Activated CD8-positive, alpha-beta memory T cell treated with anti-CD3 and anti-CD28 coated beads, Interleukin-2, amount 10 ng/mL, durations not matched to agents 7 days and 5 days (primary cell): Measurements from ENCODE around the gene SALL1. TPM values are rescaled to one million over a fixed set of nuclear protein-coding genes. Genes with fewer than 3 reads are reported as not detected.

Source experiments
- ATAC-seq: fragments of 150-1000 bp; cut with Tn5 transposase; one replicate; pipeline ENCODE4 v1.10.0; 2021; ENCODE audit warnings: moderate library complexity
- CTCF ChIA-PET: fragments of 350-600 bp; sonication (Branson Sonifier 250); formaldehyde crosslinking; loops from one replicate; lab custom pipeline; 2021; ENCODE audit warnings: antibody characterized with exemption; lab: Charles Lee
- DNase-seq: peaks from one replicate; pipeline ENCODE4 v3.0.0-alpha.2; 2020
- H3K27ac Mint-ChIP-seq: one replicate; pipeline ENCODE4 v1.8.0; 2021; ENCODE audit warnings: mild to moderate bottlenecking, mixed read lengths
- H3K27me3 Mint-ChIP-seq: one replicate; pipeline ENCODE4 v1.8.0; 2021; ENCODE audit warnings: mixed read lengths
- H3K36me3 Mint-ChIP-seq: one replicate; pipeline ENCODE4 v1.8.0; 2021; ENCODE audit warnings: mild to moderate bottlenecking, mixed read lengths
- H3K4me1 Mint-ChIP-seq: one replicate; pipeline ENCODE4 v1.8.0; 2021; ENCODE audit warnings: mixed read lengths
- H3K4me3 Mint-ChIP-seq: one replicate; pipeline ENCODE4 v1.8.0; 2021; ENCODE audit warnings: mild to moderate bottlenecking, moderate library complexity, mixed read lengths
- H3K9me3 Mint-ChIP-seq: one replicate; pipeline ENCODE4 v1.8.0; 2022; ENCODE audit warnings: low read depth, mixed read lengths
- total RNA-seq, 2 experiments: library from RNA; stranded (reverse); gene quantifications; one replicate each; pipeline ENCODE4 v1.2.3, GENCODE V29; 2021

The SALL1 gene
- total RNA-seq, 2 experiments from 2014 or later, result not detected

DNA sequence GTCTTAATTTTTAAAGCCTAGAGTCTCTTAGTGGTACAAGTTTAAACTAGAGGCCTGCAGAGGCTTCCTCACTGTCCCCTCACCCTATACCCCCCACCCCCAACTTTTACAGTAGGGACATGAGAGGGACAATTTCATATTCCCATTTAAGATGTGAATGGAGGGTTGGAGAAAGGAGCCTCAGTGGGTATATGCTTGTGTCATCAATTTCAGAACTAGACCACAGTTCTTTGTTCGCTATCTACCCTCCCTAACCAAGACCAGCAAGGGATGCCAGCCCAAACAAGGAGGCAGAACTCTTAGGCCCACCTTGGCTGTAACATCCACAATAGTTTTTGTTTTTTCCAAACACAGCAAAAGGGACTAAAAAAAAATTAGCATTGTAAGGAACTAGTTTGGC is 14.0 kb upstream of the SALL1 start:
- no peak for DNase-seq
- CTCF ChIA-PET, result no interaction called here
- no peaks in the 10 kb centered on the region for H3K9me3 Mint-ChIP-seq
- H3K27me3 Mint-ChIP-seq, result no peaks in the 10 kb centered on the region
- H3K36me3 Mint-ChIP-seq, result no peaks in the 10 kb centered on the region
- H3K27ac Mint-ChIP-seq, result no peak overlapping the region
- no peaks in the 10 kb centered on the region for H3K4me1 Mint-ChIP-seq
- no peak for ATAC-seq
- H3K4me3 Mint-ChIP-seq, result no peak overlapping the region

- Mint-ChIP-seq H3K9me3 (no peaks in the 10 kb centered on the region), H3K36me3 (no peaks in the 10 kb centered on the region), H3K4me3 (no peak overlapping the region), H3K27me3 (no peaks in the 10 kb centered on the region), H3K4me1 (no peaks in the 10 kb centered on the region), H3K27ac (no peak overlapping the region)
- DNase-seq, result no peak
- CTCF ChIA-PET, result no interaction called here
- ATAC-seq, result no peak
These were observed 13.5 kb upstream of the SALL1 start for GRCh38 chr16:51164574-51164973.

- H3K36me3 Mint-ChIP-seq, result no peaks in the 10 kb centered on the region
- no peak for ATAC-seq
- no peaks in the 10 kb centered on the region for H3K4me1 Mint-ChIP-seq
- CTCF ChIA-PET, result no interaction called here
- no peak overlapping the region for H3K4me3 Mint-ChIP-seq
- no peak overlapping the region for H3K27ac Mint-ChIP-seq
- no peak for DNase-seq
- no peaks in the 10 kb centered on the region for H3K27me3 Mint-ChIP-seq
- no peaks in the 10 kb centered on the region for H3K9me3 Mint-ChIP-seq
These were observed 13.0 kb upstream of the SALL1 start for GRCh38 chr16:51163894-51164566.

DNA sequence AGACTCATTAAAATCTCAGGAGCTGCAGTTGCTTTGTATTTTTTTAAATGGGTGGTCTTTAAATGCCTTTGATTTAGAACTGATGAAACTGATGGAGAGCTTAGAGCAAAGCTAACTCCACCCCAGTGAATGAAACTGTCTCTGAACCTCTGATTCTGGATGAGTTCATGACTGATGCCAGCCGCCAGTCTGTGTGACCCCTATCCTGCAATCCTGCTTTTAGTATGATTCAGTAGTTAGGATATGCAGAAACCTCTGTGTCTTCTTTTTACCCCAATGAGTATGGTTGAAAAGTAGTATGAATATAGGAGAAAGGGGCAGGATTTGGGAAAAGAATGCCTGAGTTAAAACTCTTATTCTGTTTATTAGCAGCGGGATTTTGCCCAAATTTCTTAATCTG is 12.3 kb upstream of the SALL1 start:
- no peak for DNase-seq
- H3K4me3 Mint-ChIP-seq, result no peak overlapping the region
- no peak overlapping the region for H3K27ac Mint-ChIP-seq
- no peaks in the 10 kb centered on the region for H3K4me1 Mint-ChIP-seq
- no peaks in the 10 kb centered on the region for H3K9me3 Mint-ChIP-seq
- CTCF ChIA-PET, result no interaction called here
- no peak for ATAC-seq
- no peaks in the 10 kb centered on the region for H3K27me3 Mint-ChIP-seq
- no peaks in the 10 kb centered on the region for H3K36me3 Mint-ChIP-seq

DNA sequence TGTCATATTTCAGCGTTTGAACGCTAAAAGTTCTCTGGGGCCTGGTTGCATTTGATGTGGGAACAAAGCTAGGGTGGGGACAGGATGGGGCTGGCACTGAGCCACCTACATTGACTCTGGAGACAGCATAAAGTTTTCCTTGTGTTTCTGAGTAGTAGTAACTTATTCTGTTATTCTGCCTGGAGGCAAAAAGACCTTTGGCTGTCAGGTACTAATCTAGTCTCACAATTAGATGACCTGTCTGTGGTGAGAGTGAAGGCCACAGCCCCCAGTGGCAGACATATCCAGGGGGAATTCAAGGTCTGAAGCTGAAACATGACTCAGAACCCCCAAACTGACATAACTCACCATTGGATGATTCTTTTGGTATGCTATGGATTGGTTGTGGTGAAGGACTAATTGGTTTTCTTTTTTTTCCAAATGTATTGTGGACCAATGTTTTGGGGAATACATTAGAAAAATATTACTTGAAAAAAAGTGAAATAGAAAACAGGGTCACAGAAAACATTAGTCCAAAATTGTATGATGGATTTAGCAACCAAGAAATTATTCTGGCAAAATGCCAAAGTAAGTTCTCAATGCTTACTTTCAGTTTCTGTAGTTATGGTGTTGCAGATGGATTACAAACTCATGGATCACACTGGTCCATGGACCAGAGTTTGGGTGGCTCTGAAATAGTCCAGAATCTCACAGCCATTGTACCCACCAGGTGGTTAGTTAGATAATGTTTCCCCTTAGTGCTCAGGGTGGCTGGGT is 10.5 kb upstream of the SALL1 start:
- Mint-ChIP-seq H3K4me1 (no peaks in the 10 kb centered on the region), H3K36me3 (no peaks in the 10 kb centered on the region), H3K9me3 (no peaks in the 10 kb centered on the region), H3K4me3 (no peak overlapping the region), H3K27me3 (peaks cover 14% of the 10 kb centered on the region), H3K27ac (no peak overlapping the region)
- ATAC-seq (no peak), DNase-seq (no peak)
- CTCF ChIA-PET, result no interaction called here

DNA sequence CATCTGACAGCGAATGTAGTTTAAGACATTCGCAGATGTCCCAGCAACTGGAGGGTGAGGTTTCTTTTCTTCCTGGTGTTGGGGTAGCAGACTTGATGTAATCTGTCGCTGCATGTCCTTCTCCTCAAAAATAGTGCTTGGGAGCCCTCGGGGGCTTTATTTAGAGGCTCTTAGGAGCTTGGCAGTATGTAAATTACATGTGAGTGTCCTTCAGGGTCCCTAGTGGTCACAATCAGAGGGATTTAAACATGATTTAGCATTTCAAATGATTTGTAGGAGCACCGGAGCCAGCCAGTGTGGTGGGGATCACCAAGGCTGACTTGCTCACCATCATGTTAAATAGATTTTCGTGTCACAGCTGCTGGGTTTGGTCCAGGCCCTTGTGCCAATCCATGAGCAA is 8.8 kb upstream of the SALL1 start:
- CTCF ChIA-PET, result no interaction called here
- Mint-ChIP-seq H3K27me3 (peaks cover 30% of the 10 kb centered on the region), H3K4me3 (no peak overlapping the region), H3K9me3 (no peaks in the 10 kb centered on the region), H3K27ac (no peak overlapping the region), H3K4me1 (no peaks in the 10 kb centered on the region), H3K36me3 (no peaks in the 10 kb centered on the region)
- DNase-seq (no peak), ATAC-seq (no peak)

DNA sequence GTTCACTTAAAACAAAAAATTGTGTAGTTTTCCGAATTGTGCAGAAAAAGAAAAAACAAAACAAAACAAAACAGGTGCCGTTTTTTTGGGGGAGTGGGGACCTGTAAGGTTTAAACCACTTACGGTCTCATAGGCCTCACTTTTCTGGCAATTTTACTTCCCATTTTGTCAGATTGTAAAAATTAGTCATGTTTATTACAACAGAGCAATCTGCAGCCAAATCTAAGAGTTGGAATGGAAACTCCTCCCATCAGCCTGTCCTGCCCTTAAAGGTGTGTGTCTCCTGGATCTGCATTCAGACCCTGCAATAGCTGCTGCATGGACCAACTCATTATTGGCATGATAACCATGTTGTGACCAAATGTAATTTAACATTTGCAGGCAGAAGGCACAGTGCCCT is 8.2 kb upstream of the SALL1 start:
- no peak overlapping the region for H3K27ac Mint-ChIP-seq
- no peaks in the 10 kb centered on the region for H3K4me1 Mint-ChIP-seq
- DNase-seq (no peak), ATAC-seq (no peak)
- peaks cover under 1% of the 10 kb centered on the region for H3K36me3 Mint-ChIP-seq
- no peaks in the 10 kb centered on the region for H3K9me3 Mint-ChIP-seq
- H3K27me3 Mint-ChIP-seq, result peaks cover 35% of the 10 kb centered on the region
- no peak overlapping the region for H3K4me3 Mint-ChIP-seq
- CTCF ChIA-PET, result no interaction called here

GRCh38 chr16:51157698-51158097 is 6.6 kb upstream of the SALL1 start:
- CTCF ChIA-PET, result no interaction called here
- Mint-ChIP-seq H3K27me3 (peaks cover 51% of the 10 kb centered on the region), H3K36me3 (peaks cover 11% of the 10 kb centered on the region), H3K4me1 (no peaks in the 10 kb centered on the region), H3K9me3 (peaks cover 3% of the 10 kb centered on the region), H3K27ac (no peak overlapping the region), H3K4me3 (no peak overlapping the region)
- ATAC-seq (no peak), DNase-seq (no peak)

DNA sequence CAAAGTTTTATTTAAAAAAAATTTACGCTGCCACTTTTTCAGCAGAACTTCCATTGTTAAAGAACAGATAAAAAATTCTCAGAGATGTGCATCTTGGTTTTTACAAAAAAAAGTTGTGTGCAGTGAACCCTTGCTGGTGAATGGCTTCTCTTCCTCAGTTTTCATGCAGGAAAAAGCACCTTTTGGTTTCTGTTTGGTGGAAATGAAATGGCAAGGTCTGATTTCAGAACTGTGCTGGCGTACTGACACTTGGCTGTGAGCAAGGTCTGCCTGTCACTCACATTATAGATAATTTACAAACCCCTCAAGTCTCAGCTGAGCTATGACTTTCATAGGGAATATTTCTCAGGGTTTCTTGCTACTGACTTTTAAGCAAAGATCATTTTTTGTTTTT is 5.7 kb upstream of the SALL1 start:
- DNase-seq (no peak), ATAC-seq (no peak)
- H3K9me3 Mint-ChIP-seq, result peaks cover 3% of the 10 kb centered on the region
- peaks cover 53% of the 10 kb centered on the region for H3K27me3 Mint-ChIP-seq
- no peak overlapping the region for H3K4me3 Mint-ChIP-seq
- H3K36me3 Mint-ChIP-seq, result peaks cover 11% of the 10 kb centered on the region
- H3K27ac Mint-ChIP-seq, result no peak overlapping the region
- CTCF ChIA-PET, result no interaction called here
- H3K4me1 Mint-ChIP-seq, result no peaks in the 10 kb centered on the region

- peaks cover 55% of the 10 kb centered on the region for H3K27me3 Mint-ChIP-seq
- peaks cover 3% of the 10 kb centered on the region for H3K9me3 Mint-ChIP-seq
- no peak overlapping the region for H3K27ac Mint-ChIP-seq
- peaks cover 11% of the 10 kb centered on the region for H3K36me3 Mint-ChIP-seq
- CTCF ChIA-PET, result no interaction called here
- H3K4me3 Mint-ChIP-seq, result no peak overlapping the region
- ATAC-seq (no peak), DNase-seq (no peak)
- H3K4me1 Mint-ChIP-seq, result no peaks in the 10 kb centered on the region
These were observed 5.0 kb upstream of the SALL1 start for GRCh38 chr16:51155820-51156806.

GRCh38 chr16:51155199-51155607 is 4.1 kb upstream of the SALL1 start:
- DNase-seq (no peak), ATAC-seq (no peak)
- Mint-ChIP-seq H3K36me3 (peaks cover 11% of the 10 kb centered on the region), H3K9me3 (peaks cover 3% of the 10 kb centered on the region), H3K4me1 (no peaks in the 10 kb centered on the region), H3K4me3 (no peak overlapping the region), H3K27me3 (peaks cover 63% of the 10 kb centered on the region), H3K27ac (no peak overlapping the region)
- CTCF ChIA-PET, result no interaction called here

GRCh38 chr16:51154271-51155171 is 3.5 kb upstream of the SALL1 start:
- CTCF ChIA-PET, result no interaction called here
- ATAC-seq (no peak), DNase-seq (no peak)
- Mint-ChIP-seq H3K4me3 (no peak overlapping the region), H3K36me3 (peaks cover 11% of the 10 kb centered on the region), H3K27ac (no peak overlapping the region), H3K4me1 (no peaks in the 10 kb centered on the region), H3K27me3 (peaks cover 70% of the 10 kb centered on the region), H3K9me3 (peaks cover 3% of the 10 kb centered on the region)

GRCh38 chr16:51153577-51154031 is 2.5 kb upstream of the SALL1 start:
- Mint-ChIP-seq H3K27ac (peak overlapping the region; percentile 70), H3K36me3 (peaks cover 11% of the 10 kb centered on the region), H3K4me3 (peak overlapping the region; percentile 21), H3K27me3 (peaks cover 78% of the 10 kb centered on the region), H3K9me3 (peaks cover 3% of the 10 kb centered on the region), H3K4me1 (no peaks in the 10 kb centered on the region)
- ATAC-seq (no peak), DNase-seq (no peak)
- CTCF ChIA-PET, result no interaction called here
